ENCODE results near the gene PRMT1.

GRCh38 chr19:49672131-49672919 is 4.7 kb upstream of the PRMT1 start:
- TF ChIP-seq CTCF (conservative IDR thresholded peaks at IDR 0.05; ENCODE audit: low read depth, low read length) (peak; percentile 98), EZH2 (IDR thresholded peaks at IDR 0.05; ENCODE audit: borderline replicate concordance, low read depth, low read length, poor library complexity, severe bottlenecking) (no peak)
